ENCODE data around the gene SCO2.
"Not testable (repeated sequence)": the region's sequence is repeated elsewhere in the genome, so short reads cannot be mapped to it uniquely, and the experiment has no call there.

Gene SCO2

DNA sequence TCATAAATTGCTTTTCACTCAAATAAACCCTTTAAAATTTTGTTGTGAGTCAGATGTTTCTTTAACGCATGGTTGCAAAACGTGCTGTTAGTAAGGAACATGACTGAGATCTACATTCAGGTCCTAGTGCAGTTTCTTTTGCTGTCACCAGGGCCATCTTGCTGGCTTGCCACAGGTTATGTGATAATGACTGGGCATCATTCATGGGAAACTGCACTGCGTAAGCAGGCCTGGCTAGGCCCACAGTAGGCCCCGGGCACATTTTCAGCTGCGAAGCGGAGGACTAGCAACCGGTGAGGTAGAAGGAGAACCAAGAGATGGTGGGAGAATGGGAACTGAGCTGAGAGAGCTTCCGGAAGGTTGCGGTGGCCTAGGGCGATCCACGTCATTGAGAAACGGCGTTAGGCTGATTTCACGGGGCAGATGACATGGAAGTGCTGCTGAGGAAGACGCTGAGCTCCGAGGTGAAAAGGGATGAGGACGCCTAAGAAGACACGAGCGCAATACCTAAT lies 17.1 kb upstream of the SCO2 start:
- WGBS, 2 experiments = 94 to 97% methylated on average over 19 of the region's 19 CpGs
- Histone ChIP-seq H3K27me3 (ENCODE audit: control insufficient read depth, insufficient read depth, low read length, poor library complexity, severe bottlenecking) (peaks cover 26% of the 10 kb centered on the region), H3K4me1 (ENCODE audit: control insufficient read depth, insufficient read depth, low read length) (no peaks in the 10 kb centered on the region), H3K27ac (ENCODE audit: insufficient read depth, low read depth, low read length, poor library complexity, severe bottlenecking) (no peak overlapping the region), H3K36me3 (ENCODE audit: control insufficient read depth, insufficient read depth, low read length) (no peaks in the 10 kb centered on the region), H3K9me3 (ENCODE audit: control insufficient read depth, low read length) (no peaks in the 10 kb centered on the region), H3K4me3 (ENCODE audit: insufficient read depth, low read depth, low read length) (no peak overlapping the region)

DNA sequence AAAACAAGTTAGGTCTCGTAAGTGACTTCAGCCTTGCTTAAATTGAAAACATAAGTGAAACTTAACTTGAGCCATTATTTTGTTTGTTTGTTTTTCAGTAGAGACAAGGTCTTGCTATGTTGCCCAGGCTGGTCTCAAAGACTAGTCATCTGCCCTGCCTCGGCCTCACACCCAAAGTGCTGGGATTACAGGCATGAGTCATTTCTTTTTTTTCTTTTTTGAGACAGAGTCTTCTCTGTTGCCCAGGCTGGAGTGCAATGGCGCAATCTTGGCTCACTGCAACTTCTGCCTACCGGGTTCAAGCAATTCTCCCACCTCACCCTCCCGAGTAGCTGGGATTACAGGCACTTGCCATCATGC lies 16.2 kb upstream of the SCO2 start:
- peaks cover 26% of the 10 kb centered on the region for H3K27me3 ChIP-seq (ENCODE audit: control insufficient read depth, insufficient read depth, low read length, poor library complexity, severe bottlenecking)
- H3K4me1 ChIP-seq (ENCODE audit: control insufficient read depth, insufficient read depth, low read length) = not testable (repeated sequence)

DNA sequence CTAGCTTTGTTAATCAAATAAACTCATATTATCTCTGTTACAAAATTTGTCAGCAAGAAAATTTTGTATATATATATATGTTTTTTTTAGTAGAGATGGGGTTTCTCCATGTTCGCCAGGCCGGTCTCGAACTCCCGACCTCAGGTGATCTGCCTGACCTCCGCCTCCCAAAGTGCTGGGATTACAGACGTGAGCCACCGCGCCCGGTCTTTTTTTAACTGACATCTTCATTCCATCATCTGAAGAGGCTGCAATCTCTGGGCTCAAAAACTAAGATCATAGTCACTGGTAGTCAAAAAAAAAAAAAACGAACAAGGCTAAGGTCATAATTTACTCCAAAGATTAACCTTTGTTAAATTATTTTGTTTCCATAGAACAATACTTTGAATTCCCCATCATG lies 15.0 kb upstream of the SCO2 start:
- Histone ChIP-seq H3K4me3 (ENCODE audit: insufficient read depth, low read depth, low read length) (no peak overlapping the region), H3K4me1 (ENCODE audit: control insufficient read depth, insufficient read depth, low read length) (no peaks in the 10 kb centered on the region), H3K36me3 (ENCODE audit: control insufficient read depth, insufficient read depth, low read length) (no peaks in the 10 kb centered on the region), H3K9me3 (ENCODE audit: control insufficient read depth, low read length) (no peaks in the 10 kb centered on the region), H3K27me3 (ENCODE audit: control insufficient read depth, insufficient read depth, low read length, poor library complexity, severe bottlenecking) (peaks cover 23% of the 10 kb centered on the region), H3K27ac (ENCODE audit: insufficient read depth, low read depth, low read length, poor library complexity, severe bottlenecking) (no peak overlapping the region)
- WGBS, 2 experiments = 86 to 88% methylated on average over 10 of the region's 10 CpGs

More for the DNA sequence above, 16.2 kb upstream of the SCO2 start:
- H3K9me3 ChIP-seq (ENCODE audit: control insufficient read depth, low read length); H3K36me3 ChIP-seq (ENCODE audit: control insufficient read depth, insufficient read depth, low read length); H3K27ac ChIP-seq (ENCODE audit: insufficient read depth, low read depth, low read length, poor library complexity, severe bottlenecking); H3K4me3 ChIP-seq (ENCODE audit: insufficient read depth, low read depth, low read length): not testable (repeated sequence)
- WGBS, 2 experiments = 92 to 94% methylated on average over 5 of the region's 5 CpGs

DNA sequence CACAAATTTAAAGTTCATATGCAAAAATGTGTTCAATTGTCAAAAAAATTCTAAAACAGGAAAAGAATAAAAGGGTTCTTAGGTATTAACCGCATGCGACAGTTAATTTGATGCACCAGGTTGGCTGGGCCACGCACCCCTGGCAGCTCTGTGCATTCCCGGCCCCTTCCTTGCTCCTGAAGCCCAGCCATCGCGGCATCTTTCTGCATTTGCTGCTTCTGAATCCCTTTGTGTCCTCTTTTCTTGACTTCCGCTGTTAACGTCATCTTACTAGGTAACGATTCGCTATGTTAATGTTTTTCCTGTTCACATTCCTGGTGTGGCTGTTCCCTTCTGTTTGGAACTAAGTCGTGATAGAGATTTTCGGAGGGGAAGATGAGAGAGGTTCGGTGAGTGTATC lies 12.4 kb upstream of the SCO2 start:
- Histone ChIP-seq H3K4me1 (ENCODE audit: control insufficient read depth, insufficient read depth, low read length) (no peaks in the 10 kb centered on the region), H3K27ac (ENCODE audit: insufficient read depth, low read depth, low read length, poor library complexity, severe bottlenecking) (no peak overlapping the region), H3K9me3 (ENCODE audit: control insufficient read depth, low read length) (no peaks in the 10 kb centered on the region), H3K36me3 (ENCODE audit: control insufficient read depth, insufficient read depth, low read length) (no peaks in the 10 kb centered on the region), H3K4me3 (ENCODE audit: insufficient read depth, low read depth, low read length) (no peak overlapping the region), H3K27me3 (ENCODE audit: control insufficient read depth, insufficient read depth, low read length, poor library complexity, severe bottlenecking) (peaks cover 9% of the 10 kb centered on the region)
- 91 to 92% methylated on average over 13 of the region's 13 CpGs for WGBS, 2 experiments

DNA sequence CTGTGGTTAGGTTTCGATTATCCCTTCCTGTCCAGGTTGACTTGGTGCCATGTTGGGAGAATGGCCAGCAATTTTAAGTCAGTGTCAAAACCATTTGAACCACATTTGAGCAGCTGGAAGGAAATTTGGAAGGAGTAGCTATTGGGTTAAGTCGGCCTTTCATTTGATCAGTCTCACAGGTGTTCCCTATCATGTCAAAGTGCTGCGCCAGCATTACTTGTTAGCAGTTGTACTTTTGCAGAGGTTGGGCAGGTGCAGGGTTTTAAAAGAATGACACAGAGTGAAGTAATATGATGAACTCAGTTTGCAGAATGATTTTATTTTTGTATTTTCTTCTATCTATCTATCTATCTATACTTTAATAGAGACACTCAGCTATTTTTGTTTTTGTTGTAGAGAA lies 10.8 kb upstream of the SCO2 start:
- H3K27ac ChIP-seq (ENCODE audit: insufficient read depth, low read depth, low read length, poor library complexity, severe bottlenecking) = no peak overlapping the region
- WGBS, 2 experiments = 93 to 98% methylated on average over 3 of the region's 3 CpGs
- H3K9me3 ChIP-seq (ENCODE audit: control insufficient read depth, low read length) = no peaks in the 10 kb centered on the region
- H3K4me1 ChIP-seq (ENCODE audit: control insufficient read depth, insufficient read depth, low read length) = peaks cover 5% of the 10 kb centered on the region
- H3K27me3 ChIP-seq (ENCODE audit: control insufficient read depth, insufficient read depth, low read length, poor library complexity, severe bottlenecking) = peaks cover 24% of the 10 kb centered on the region
- H3K36me3 ChIP-seq (ENCODE audit: control insufficient read depth, insufficient read depth, low read length) = no peaks in the 10 kb centered on the region
- no peak overlapping the region for H3K4me3 ChIP-seq (ENCODE audit: insufficient read depth, low read depth, low read length)

DNA sequence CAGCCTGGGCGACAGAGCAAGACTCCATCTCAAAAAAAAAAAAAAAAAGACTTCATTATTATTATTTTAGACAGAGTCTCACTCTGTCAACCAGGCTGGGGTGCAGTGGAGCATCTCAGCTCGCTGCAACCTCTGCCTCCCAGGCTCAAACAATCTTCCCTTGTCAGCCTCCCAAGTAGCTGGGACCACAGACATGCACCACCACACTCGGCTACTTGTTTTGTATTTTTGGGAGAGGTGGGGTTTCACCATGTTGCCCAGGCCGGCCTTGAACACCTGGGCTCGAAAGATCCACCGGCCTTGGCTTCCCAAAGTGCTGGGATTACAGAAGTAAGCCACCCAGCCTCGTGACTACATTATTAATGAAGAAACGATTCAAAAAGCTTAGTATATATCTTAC lies 9.7 kb upstream of the SCO2 start:
- Histone ChIP-seq H3K9me3 (ENCODE audit: control insufficient read depth, low read length) (no peaks in the 10 kb centered on the region), H3K4me3 (ENCODE audit: insufficient read depth, low read depth, low read length) (no peak overlapping the region), H3K4me1 (ENCODE audit: control insufficient read depth, insufficient read depth, low read length) (peaks cover 13% of the 10 kb centered on the region), H3K27ac (ENCODE audit: insufficient read depth, low read depth, low read length, poor library complexity, severe bottlenecking) (no peak overlapping the region), H3K27me3 (ENCODE audit: control insufficient read depth, insufficient read depth, low read length, poor library complexity, severe bottlenecking) (peaks cover 35% of the 10 kb centered on the region), H3K36me3 (ENCODE audit: control insufficient read depth, insufficient read depth, low read length) (no peaks in the 10 kb centered on the region)
- WGBS, 2 experiments = 91 to 94% methylated on average over 6 to 8 of the region's 8 CpGs

DNA sequence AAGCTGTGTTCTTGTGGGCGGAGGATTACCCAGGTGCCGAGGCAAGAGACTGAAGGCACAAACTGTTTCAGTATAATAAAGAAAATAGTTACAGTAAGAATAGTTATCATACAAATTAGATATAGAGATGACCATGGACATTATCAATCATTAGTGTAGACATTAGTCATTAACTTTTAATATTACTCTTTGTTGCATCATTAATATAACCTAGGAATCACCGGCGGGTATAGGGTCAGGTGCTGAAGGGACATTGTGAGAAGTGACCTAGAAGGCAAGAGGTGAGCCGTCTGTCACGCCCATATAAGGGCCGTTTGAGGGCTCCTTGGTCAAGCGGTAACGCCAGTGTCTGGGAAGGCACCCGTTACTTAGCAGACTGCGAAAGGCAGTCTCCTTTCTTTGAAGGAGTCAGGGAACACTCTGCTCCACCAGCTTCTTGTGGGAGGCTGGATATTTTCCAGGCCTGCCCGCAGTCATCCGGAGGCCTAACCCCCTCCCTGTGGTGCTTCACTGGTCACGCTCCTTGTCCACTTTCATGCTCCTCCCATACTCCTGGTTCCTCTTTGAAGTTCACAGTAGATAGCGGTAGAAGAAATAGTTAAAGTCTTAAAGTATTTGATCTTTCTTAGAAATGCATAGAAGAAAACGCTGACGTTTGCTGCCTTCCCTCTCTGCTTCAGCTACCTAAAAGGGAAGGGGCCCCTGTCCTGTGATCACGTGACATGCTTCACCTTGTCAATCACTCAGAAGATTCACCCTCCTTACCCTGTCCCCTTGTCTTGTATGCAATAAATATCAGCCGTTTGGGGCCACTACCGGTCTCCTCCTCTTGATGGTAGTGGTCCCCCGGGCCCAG lies 8.7 kb upstream of the SCO2 start:
- not testable (repeated sequence) for H3K36me3 ChIP-seq (ENCODE audit: control insufficient read depth, insufficient read depth, low read length); H3K27ac ChIP-seq (ENCODE audit: insufficient read depth, low read depth, low read length, poor library complexity, severe bottlenecking); H3K9me3 ChIP-seq (ENCODE audit: control insufficient read depth, low read length); H3K4me3 ChIP-seq (ENCODE audit: insufficient read depth, low read depth, low read length)
- Histone ChIP-seq H3K4me1 (ENCODE audit: control insufficient read depth, insufficient read depth, low read length) (peaks cover 13% of the 10 kb centered on the region), H3K27me3 (ENCODE audit: control insufficient read depth, insufficient read depth, low read length, poor library complexity, severe bottlenecking) (peaks cover 46% of the 10 kb centered on the region)
- WGBS, 2 experiments = 70 to 73% methylated on average over 20 to 21 of the region's 21 CpGs

DNA sequence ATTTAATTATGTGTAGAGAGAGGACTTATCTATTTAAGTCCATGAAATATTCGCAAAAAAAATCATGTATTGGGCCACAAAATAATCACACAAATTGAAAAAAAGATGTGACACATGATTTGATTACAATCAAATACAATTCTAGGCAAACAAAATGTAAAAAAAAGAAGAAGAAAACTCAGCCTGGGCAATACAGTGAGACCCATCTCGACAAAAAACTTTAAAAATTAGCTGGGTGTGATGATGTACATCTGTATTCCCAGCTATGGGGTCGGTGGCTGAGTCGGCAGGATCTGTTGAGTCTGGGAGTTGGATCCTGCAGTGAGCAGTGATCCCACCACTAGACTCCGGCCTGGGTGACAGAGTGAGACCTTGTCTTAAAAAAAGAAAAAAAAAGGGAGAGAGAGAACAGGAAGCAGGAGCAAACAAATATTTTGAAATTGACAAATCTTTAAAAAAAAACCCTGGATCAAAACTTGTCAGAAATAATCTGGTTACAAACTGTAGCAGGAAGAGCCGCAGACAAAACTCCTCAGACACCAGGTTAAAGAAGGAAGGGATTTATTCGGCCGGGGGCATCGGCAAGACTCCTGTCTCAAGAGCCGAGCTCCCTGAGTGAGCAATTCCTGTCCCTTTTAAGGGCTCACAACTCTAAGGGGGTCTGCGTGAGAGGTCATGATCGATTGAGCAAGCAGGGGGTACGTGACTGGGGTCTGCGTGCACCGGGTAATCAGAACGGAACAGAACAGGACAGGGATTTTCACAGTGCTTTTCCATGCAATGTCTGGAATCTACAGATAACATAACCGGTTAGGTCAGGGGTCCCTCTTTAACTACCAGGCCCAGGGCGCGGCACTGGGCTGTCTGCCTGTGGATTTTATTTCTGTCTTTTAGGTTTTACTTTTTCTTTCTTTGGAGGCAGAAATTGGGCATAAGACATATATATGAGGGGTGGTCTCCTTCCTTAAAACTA lies 7.7 kb upstream of the SCO2 start:
- H3K4me1 ChIP-seq (ENCODE audit: control insufficient read depth, insufficient read depth, low read length) = peaks cover 13% of the 10 kb centered on the region
- WGBS, 2 experiments = 91 to 93% methylated on average over 18 to 19 of the region's 19 CpGs
- H3K27me3 ChIP-seq (ENCODE audit: control insufficient read depth, insufficient read depth, low read length, poor library complexity, severe bottlenecking) = peaks cover 56% of the 10 kb centered on the region
- no peak overlapping the region for H3K27ac ChIP-seq (ENCODE audit: insufficient read depth, low read depth, low read length, poor library complexity, severe bottlenecking)
- H3K9me3 ChIP-seq (ENCODE audit: control insufficient read depth, low read length) = no peaks in the 10 kb centered on the region
- no peaks in the 10 kb centered on the region for H3K36me3 ChIP-seq (ENCODE audit: control insufficient read depth, insufficient read depth, low read length)
- no peak overlapping the region for H3K4me3 ChIP-seq (ENCODE audit: insufficient read depth, low read depth, low read length)

DNA sequence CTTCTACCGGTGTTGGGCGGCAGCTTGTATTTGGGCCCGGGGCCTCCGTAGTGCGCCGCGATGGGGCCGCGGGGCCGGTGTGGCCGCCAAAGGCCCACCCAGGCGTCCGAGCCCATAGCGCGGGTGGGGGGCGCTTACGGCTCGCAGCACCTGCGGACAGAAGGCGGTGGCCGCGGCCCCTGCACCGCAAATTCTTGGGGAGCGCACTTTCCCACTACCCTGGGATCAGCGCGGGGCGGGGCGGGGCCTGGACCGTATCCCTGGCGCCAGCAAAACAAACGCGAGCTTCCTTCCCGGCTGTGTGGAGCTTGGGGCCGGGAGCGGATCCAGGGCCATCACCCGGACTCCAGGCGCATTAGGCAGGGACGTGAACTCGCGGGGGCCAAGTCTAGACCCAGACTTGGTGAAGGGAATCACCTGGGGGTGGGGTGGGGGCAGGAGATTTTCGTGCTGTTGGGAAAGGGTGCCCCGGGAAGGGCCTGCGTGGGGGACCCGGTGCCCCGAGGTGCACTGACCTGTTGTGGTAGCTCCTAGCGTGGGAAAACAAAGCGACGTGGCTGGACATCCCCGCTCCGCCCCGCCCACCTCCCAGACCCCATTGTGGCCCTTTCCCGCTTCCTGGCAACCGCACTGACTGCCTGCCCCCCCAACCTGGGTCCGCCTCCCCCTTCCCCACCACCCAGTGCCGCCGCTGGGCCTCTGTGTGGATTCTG lies 6.7 kb upstream of the SCO2 start:
- WGBS, 2 experiments = 4 to 6% methylated on average over 53 to 56 of the region's 56 CpGs
- Histone ChIP-seq H3K9me3 (ENCODE audit: control insufficient read depth, low read length) (no peaks in the 10 kb centered on the region), H3K4me1 (ENCODE audit: control insufficient read depth, insufficient read depth, low read length) (peaks cover 13% of the 10 kb centered on the region), H3K27ac (ENCODE audit: insufficient read depth, low read depth, low read length, poor library complexity, severe bottlenecking) (no peak overlapping the region), H3K36me3 (ENCODE audit: control insufficient read depth, insufficient read depth, low read length) (no peaks in the 10 kb centered on the region), H3K27me3 (ENCODE audit: control insufficient read depth, insufficient read depth, low read length, poor library complexity, severe bottlenecking) (peaks cover 65% of the 10 kb centered on the region), H3K4me3 (ENCODE audit: insufficient read depth, low read depth, low read length) (peak overlapping the region; percentile 41)
